K562 (cell line): ENCODE measurements around the gene NUP98. TPM values are rescaled to one million over a fixed set of nuclear protein-coding genes. Genes with fewer than 3 reads are reported as not detected.

Experiments used
- ATAC-seq: fragments of 200-7000 bp; cut with Tn5 transposase; 3 replicates; pipeline ENCODE4 v1.9.1; 2020; ENCODE audit warnings: moderate library complexity
- BruUV-seq: library from RNA; stranded (reverse); fragments of 400-500 nt; replicated peaks from 2 replicates; lab custom pipeline; 2021; lab: Mats Ljungman, UMichigan
- CTCF ChIA-PET: fragments of 300-600 bp; formaldehyde crosslinking; extraction: SDS; loops from one replicate; lab custom pipeline; 2021; ENCODE audit warnings: low intra/inter-chr PET ratio; lab: Yijun Ruan, JAX
- POLR2A ChIA-PET: fragments of 300-600, 350-650 bp; sonication (Branson Sonifier 250); formaldehyde crosslinking; extraction: SDS; loops from one replicate; lab custom pipeline; 2021; ENCODE audit warnings: antibody characterized with exemption, inconsistent platforms; lab: Yijun Ruan, JAX
- DNase-seq, 4 experiments: peaks; one replicate each; pipeline versions ENCODE4 v3.0.0 to v3.0.0-alpha.2; 2011 to 2018; ENCODE audit warnings: low spot score in 3 of 4, mixed read lengths in 3 of 4; ENCODE audit errors: extremely low read depth in 1 of 4
- FAIRE-seq: peaks from 2 replicates; lab custom pipeline; 2011; peaks lifted over from hg19 to GRCh38; lab: Jason Lieb, UNC
- H2AFZ ChIP-seq: 2 replicates; pipeline ENCODE4 v1.6.0; 2011; ENCODE audit warnings: low read depth, low read length, control low read depth, inconsistent platforms
- H3K27ac ChIP-seq: fragments of 200-600 bp; 3 replicates; pipeline ENCODE4 v1.8.0; 2011; ENCODE audit warnings: low read depth, mild to moderate bottlenecking, control low read depth, inconsistent platforms, low read length, moderate library complexity, mixed read lengths; ENCODE audit errors: extremely low read depth
- H3K27me3 ChIP-seq, 2 experiments: fragments of 300-600 bp in 1 of 2; 2 replicates in 1 of 2; 3 replicates in 1 of 2; pipeline versions ENCODE4 v1.6.0 to v1.8.0; 2011; ENCODE audit warnings: inconsistent platforms in 2 of 2, low read length in 2 of 2, mild to moderate bottlenecking in 1 of 2, mixed read lengths in 1 of 2, moderate library complexity in 1 of 2; ENCODE audit not compliant: control insufficient read depth in 2 of 2, insufficient read depth in 2 of 2
- H3K36me3 ChIP-seq: fragments of 300-600 bp; 3 replicates; pipeline ENCODE4 v1.8.0; 2011; ENCODE audit warnings: mild to moderate bottlenecking, low read length, inconsistent platforms; ENCODE audit not compliant: control insufficient read depth, insufficient read depth
- H3K4me1 ChIP-seq, 2 experiments: fragments of 200-600 bp in 1 of 2; replicated peaks in 1 of 2; 2 replicates in 1 of 2; 3 replicates in 1 of 2; pipeline versions ENCODE4 v1.5.1 to v1.8.0; 2011; ENCODE audit warnings: inconsistent platforms in 2 of 2, low read length in 2 of 2, mild to moderate bottlenecking in 1 of 2, mixed read lengths in 1 of 2, moderate library complexity in 1 of 2; ENCODE audit not compliant: control insufficient read depth in 2 of 2, insufficient read depth in 2 of 2
- H3K4me2 ChIP-seq: 2 replicates; pipeline ENCODE4 v1.6.1; 2011; ENCODE audit warnings: low read length, control low read depth, inconsistent platforms, mixed read lengths; ENCODE audit not compliant: insufficient read depth
- H3K4me3 ChIP-seq: fragments of 200-600 bp; sonication (generic), shearing (Covaris generic); 2 replicates; pipeline ENCODE4 v1.5.1; 2016; ENCODE audit warnings: control low read depth, inconsistent platforms
- H3K79me2 ChIP-seq: fragments of 200-600 bp; 3 replicates; pipeline ENCODE4 v1.8.0; 2011; ENCODE audit warnings: low read length, inconsistent platforms; ENCODE audit not compliant: control insufficient read depth, insufficient read depth
- H3K9ac ChIP-seq, 2 experiments: 2 replicates each; pipeline versions ENCODE4 v1.6.0 to v1.6.1; 2011; ENCODE audit warnings: low read depth in 2 of 2, low read length in 2 of 2, control low read depth in 1 of 2, inconsistent platforms in 1 of 2, mild to moderate bottlenecking in 1 of 2, mixed read lengths in 1 of 2; ENCODE audit not compliant: insufficient read depth in 1 of 2
- H3K9me1 ChIP-seq: one replicate; pipeline ENCODE4 v1.6.0; 2011; ENCODE audit warnings: inconsistent platforms, mild to moderate bottlenecking, low read length, moderate library complexity; ENCODE audit not compliant: control insufficient read depth, insufficient read depth
- H3K9me3 ChIP-seq: replicated peaks from 2 replicates; pipeline ENCODE4 v1.5.1; 2011; ENCODE audit warnings: low read depth, low read length, inconsistent platforms; ENCODE audit not compliant: control insufficient read depth, insufficient read depth
- H4K20me1 ChIP-seq: replicated peaks from 2 replicates; pipeline ENCODE4 v1.6.1; 2011; ENCODE audit warnings: low read length, inconsistent platforms, mixed read lengths; ENCODE audit not compliant: control insufficient read depth, insufficient read depth
- ADNP ChIP-seq: fragments of 200-800 bp; sonication (Bioruptor generic); IDR thresholded peaks from 2 replicates; pipeline ENCODE4 v1.6.1; 2016; ENCODE audit warnings: missing genetic modification characterization, missing compliant biosample characterization
- CAMTA2 ChIP-seq: fragments of 250-450 bp; sonication (Bioruptor Pico); conservative IDR thresholded peaks from 2 replicates; pipeline ENCODE4 v1.5.1; 2022
- CREM ChIP-seq: IDR thresholded peaks from 2 replicates; pipeline ENCODE4 v1.6.1; 2014; ENCODE audit warnings: antibody characterized with exemption, low read depth
- DPF2 ChIP-seq: fragments of 450-650 bp; IDR thresholded peaks from 2 replicates; pipeline ENCODE4 v1.6.1; 2016
- ETV1 ChIP-seq: fragments of 450-650 bp; conservative IDR thresholded peaks from 2 replicates; pipeline ENCODE4 v1.6.1; 2016; ENCODE audit warnings: missing genetic modification characterization, control low read depth, low read depth, missing compliant biosample characterization
- FOXA3 ChIP-seq, 2 experiments: fragments of 450-650 bp in 1 of 2; sonication (generic) in 1 of 2; formaldehyde crosslinking; IDR thresholded peaks in 1 of 2; conservative IDR thresholded peaks in 1 of 2; 2 replicates each; pipeline versions ENCODE4 v1.4.0 to v1.8.0; 2020 to 2022; ENCODE audit warnings: mild to moderate bottlenecking in 2 of 2, missing genetic modification reagents in 1 of 2
- MTA3 ChIP-seq: fragments of 450-650 bp; formaldehyde crosslinking; IDR thresholded peaks from 2 replicates; pipeline ENCODE4 v1.6.1; 2017; ENCODE audit warnings: mild to moderate bottlenecking, borderline replicate concordance
- NBN ChIP-seq: fragments of 450-650 bp; IDR thresholded peaks from 2 replicates; pipeline ENCODE4 v1.6.1; 2016; ENCODE audit warnings: low read depth, mild to moderate bottlenecking
- NCOR1 ChIP-seq: fragments of 450-650 bp; IDR thresholded peaks from 2 replicates; pipeline ENCODE4 v1.6.1; 2016; ENCODE audit warnings: mild to moderate bottlenecking, moderate library complexity
- NELFE ChIP-seq: IDR thresholded peaks from 2 replicates; pipeline ENCODE4 v1.6.1; 2011; ENCODE audit warnings: mild to moderate bottlenecking; ENCODE audit not compliant: insufficient read depth, insufficient read length
- NFXL1 ChIP-seq: fragments of 450-650 bp; formaldehyde crosslinking; IDR thresholded peaks from 2 replicates; pipeline ENCODE4 v1.4.0; 2021; ENCODE audit warnings: mild to moderate bottlenecking
- NR2C1 ChIP-seq, 2 experiments: fragments of 450-650 bp; IDR thresholded peaks; 2 replicates each; pipeline ENCODE4 v1.6.1; 2017; ENCODE audit warnings: mild to moderate bottlenecking in 2 of 2, antibody characterized with exemption in 1 of 2, inconsistent platforms in 1 of 2, missing compliant biosample characterization in 1 of 2, missing genetic modification characterization in 1 of 2
- ZFPM2 ChIP-seq: fragments of 250-450 bp; sonication (Bioruptor Pico); IDR thresholded peaks from 2 replicates; pipeline ENCODE4 v1.5.1; 2022; ENCODE audit warnings: mild to moderate bottlenecking
- ZNF282 ChIP-seq: sonication (generic); formaldehyde crosslinking; IDR thresholded peaks from 2 replicates; pipeline ENCODE4 v1.8.1; 2023; ENCODE audit warnings: missing genetic modification reagents
- ZSCAN32 ChIP-seq: fragments of 450-650 bp; formaldehyde crosslinking; IDR thresholded peaks from 2 replicates; pipeline ENCODE4 v1.4.0; 2020; ENCODE audit warnings: mild to moderate bottlenecking, moderate library complexity
- WGBS: fragments of 100-300 bp; shearing (Covaris generic); methylation state at CpG from one replicate; pipeline ENCODE4 v1.1.6; 2016; ENCODE audit warnings: low coverage, mixed read lengths; ENCODE audit not compliant: insufficient coverage; ENCODE audit errors: missing lambda C conversion rate; 5-methylcytosine and 5-hydroxymethylcytosine counted together
- in situ Hi-C: fragments of 300-500 bp; cut with MboI; formaldehyde crosslinking; loops from 4 replicates; pipeline ENCODE4 v1.15.0; 2018; ENCODE audit warnings: inconsistent platforms, mixed read lengths
- intact Hi-C: fragments of 100-400 bp; cut with micrococcal nuclease; formaldehyde crosslinking; loops from 2 replicates; pipeline ENCODE4 v1.14.2; 2022
- polyA plus RNA-seq, 8 experiments: library from polyadenylated mRNA; depleted of rRNA in 4 of 8; stranded (reverse) in 5 of 8; unstranded in 3 of 8; fragments of >200 nt; fragmentation: Nextera tagmentation in 2 of 8; fragmentation: Illumina TruSeq in 1 of 8; extraction: Ambion mirVana in 2 of 8; extraction: Trizol in 1 of 8; gene quantifications; 2 replicates each; pipeline versions ENCODE4 v1.2.1 to v1.2.3, GENCODE V29; 2011 to 2014; ENCODE audit warnings: inconsistent platforms in 1 of 8, missing spikeins in 1 of 8
- total RNA-seq, 7 experiments: library from RNA; depleted of rRNA in 6 of 7; stranded (reverse); fragments of >200 nt in 6 of 7; fragmentation: Illumina TruSeq in 2 of 7; extraction: Trizol in 2 of 7; gene quantifications; 2 replicates each; pipeline versions ENCODE4 v1.2.1 to v1.2.3, GENCODE V29; 2011 to 2021; ENCODE audit warnings: low replicate concordance in 1 of 7

Gene NUP98
- total and polyA plus RNA-seq, 9 of the 15 experiments (the other 6 are each of a cell fraction or from before 2014, with no cell fraction given): 45.1 to 196 (median 130) TPM

GRCh38 chr11:3639841-3640240 is 157.5 kb downstream of the NUP98 start:
- BruUV-seq: no TSS peak
- DNase-seq (no peak), FAIRE-seq (no peak), ATAC-seq (no peak)
- no peak overlapping the region for H2AFZ ChIP-seq
- H3K4me1 ChIP-seq: peaks cover 16 to 21% of the 10 kb centered on the region in 2 experiments; a peak in 4 of 5 replicates
- intact Hi-C loops (no loop called here), in situ Hi-C loops (no loop called here)
- H3K79me2 ChIP-seq: no peaks in the 10 kb centered on the region
- no peaks in the 10 kb centered on the region for H3K36me3 ChIP-seq
- no peak for TF ChIP-seq CREM
- TF ChIP-seq NBN: no peak
- no peak for TF ChIP-seq ZNF282 (CRISPR knock-in tag)
- TF ChIP-seq MTA3: no peak
- no peak for TF ChIP-seq NELFE
- no peak for TF ChIP-seq ADNP (tag)
- no peak for TF ChIP-seq CAMTA2 (CRISPR knock-in tag)
- no peaks in the 10 kb centered on the region for H3K9me1 ChIP-seq
- ChIA-PET POLR2A (no interaction called here), CTCF (no interaction called here)
- no peak overlapping the region for H3K27ac ChIP-seq
- H3K27me3 ChIP-seq: peaks cover 12 to 44% of the 10 kb centered on the region in 2 experiments
- H3K4me2 ChIP-seq: no peak overlapping the region
- H4K20me1 ChIP-seq: no peaks in the 10 kb centered on the region
- H3K9me3 ChIP-seq: peaks cover 3% of the 10 kb centered on the region; the same call in 1 of the 2 replicates
- 36% methylated on average over 13 of the region's 14 CpGs for WGBS
- no peak overlapping the region for H3K9ac ChIP-seq
- no peak overlapping the region for H3K4me3 ChIP-seq

GRCh38 chr11:3638513-3638912 is 158.8 kb downstream of the NUP98 start:
- no peak overlapping the region for H3K4me2 ChIP-seq
- no peak overlapping the region for H3K27ac ChIP-seq
- no peaks in the 10 kb centered on the region for H3K9me1 ChIP-seq
- POLR2A ChIA-PET: interaction anchor here (1.5 kb wide), 1 partner anchor 26 kb away, joined by 5 read pairs; no protein-coding TSS in a partner anchor
- CTCF ChIA-PET: no interaction called here
- peaks cover 10 to 21% of the 10 kb centered on the region in 2 experiments; a peak in 4 of 5 replicates for H3K4me1 ChIP-seq
- peaks cover 19 to 55% of the 10 kb centered on the region in 2 experiments for H3K27me3 ChIP-seq
- BruUV-seq: no TSS peak
- no peak for FAIRE-seq
- H3K9ac ChIP-seq: no peak overlapping the region
- DNase-seq: no peak
- no peaks in the 10 kb centered on the region for H3K9me3 ChIP-seq
- TF ChIP-seq NR2C1 (IDR thresholded peaks at IDR 0.05): no peak
- TF ChIP-seq NR2C1 (tag; IDR thresholded peaks at IDR 0.05): no peak
- TF ChIP-seq ETV1 (tag): no peak
- TF ChIP-seq ZFPM2: no peak
- no peak for TF ChIP-seq ZSCAN32 (CRISPR knock-in tag)
- TF ChIP-seq NCOR1: no peak
- no peak for TF ChIP-seq NFXL1
- TF ChIP-seq DPF2: no peak
- no peak for TF ChIP-seq FOXA3 (CRISPR knock-in tag; conservative IDR thresholded peaks at IDR 0.05 in 1 of 2, IDR thresholded peaks at IDR 0.05 in 1 of 2)
- intact Hi-C loops: no loop called here
- H2AFZ ChIP-seq: no peak overlapping the region
- in situ Hi-C loops: no loop called here
- no peaks in the 10 kb centered on the region for H3K79me2 ChIP-seq
- H3K4me3 ChIP-seq: no peak overlapping the region
- no peaks in the 10 kb centered on the region for H4K20me1 ChIP-seq
- ATAC-seq: no peak
- H3K36me3 ChIP-seq: no peaks in the 10 kb centered on the region
- WGBS: 8% methylated on average over 5 of the region's 5 CpGs
